VCaP (cell line): Measurements from ENCODE around the gene KRCC1.
"Not testable (repeated sequence)": the region's sequence is repeated elsewhere in the genome, so short reads cannot be mapped to it uniquely, and the experiment has no call there.

ENCODE experiments used
- H3K27ac ChIP-seq: fragments of 450-650 bp; 2 replicates; pipeline ENCODE4 v1.5.1; 2017
- TF ChIP-seq, protein P1 (sequence below): fragments of 450-650 bp; conservative IDR thresholded peaks from 2 replicates; pipeline ENCODE4 v1.5.1; 2017; ENCODE audit warnings: mild to moderate bottlenecking, moderate library complexity

KRCC1 gene

DNA sequence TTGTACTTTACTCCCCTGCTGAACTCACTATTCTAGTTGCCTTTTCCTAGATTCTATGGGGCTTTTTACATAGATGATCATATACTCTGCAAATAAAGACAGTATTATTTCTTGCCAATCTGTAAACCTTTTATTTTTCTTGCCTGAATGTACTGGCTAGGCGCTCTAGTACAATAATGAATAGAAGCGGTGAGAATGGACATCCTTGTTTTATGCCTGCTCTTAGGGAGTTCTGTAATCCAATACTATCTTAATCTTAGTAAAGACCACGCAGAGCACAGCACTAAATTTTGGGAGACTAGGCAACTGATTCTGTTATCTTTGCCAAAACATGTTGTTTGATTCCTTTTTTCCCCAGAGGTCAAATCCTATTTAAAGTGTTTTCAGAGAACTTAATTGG lies 7.0 kb downstream of the KRCC1 start:
- TF ChIP-seq, protein P1, sequence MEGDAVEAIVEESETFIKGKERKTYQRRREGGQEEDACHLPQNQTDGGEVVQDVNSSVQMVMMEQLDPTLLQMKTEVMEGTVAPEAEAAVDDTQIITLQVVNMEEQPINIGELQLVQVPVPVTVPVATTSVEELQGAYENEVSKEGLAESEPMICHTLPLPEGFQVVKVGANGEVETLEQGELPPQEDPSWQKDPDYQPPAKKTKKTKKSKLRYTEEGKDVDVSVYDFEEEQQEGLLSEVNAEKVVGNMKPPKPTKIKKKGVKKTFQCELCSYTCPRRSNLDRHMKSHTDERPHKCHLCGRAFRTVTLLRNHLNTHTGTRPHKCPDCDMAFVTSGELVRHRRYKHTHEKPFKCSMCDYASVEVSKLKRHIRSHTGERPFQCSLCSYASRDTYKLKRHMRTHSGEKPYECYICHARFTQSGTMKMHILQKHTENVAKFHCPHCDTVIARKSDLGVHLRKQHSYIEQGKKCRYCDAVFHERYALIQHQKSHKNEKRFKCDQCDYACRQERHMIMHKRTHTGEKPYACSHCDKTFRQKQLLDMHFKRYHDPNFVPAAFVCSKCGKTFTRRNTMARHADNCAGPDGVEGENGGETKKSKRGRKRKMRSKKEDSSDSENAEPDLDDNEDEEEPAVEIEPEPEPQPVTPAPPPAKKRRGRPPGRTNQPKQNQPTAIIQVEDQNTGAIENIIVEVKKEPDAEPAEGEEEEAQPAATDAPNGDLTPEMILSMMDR: no peak
- H3K27ac ChIP-seq: no peak overlapping the region

DNA sequence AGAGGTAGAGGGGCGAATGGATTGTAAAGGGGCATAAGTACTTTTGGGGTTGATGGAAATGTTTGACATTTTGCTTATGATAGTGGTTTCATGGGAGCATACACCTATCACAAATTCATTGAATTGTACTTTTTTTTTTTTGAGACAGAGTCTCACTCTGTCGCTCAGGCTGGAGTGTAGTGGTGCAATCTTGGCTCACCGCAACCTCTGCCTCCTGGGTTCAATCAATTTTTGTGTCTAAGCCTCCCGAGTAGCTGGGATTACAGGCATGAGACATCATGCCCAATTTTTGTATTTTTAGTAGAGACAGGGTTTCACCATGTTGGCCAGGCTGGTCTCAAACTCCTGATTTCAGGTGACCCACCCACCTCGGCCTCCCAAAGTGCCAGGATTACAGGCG lies 10.0 kb downstream of the KRCC1 start:
- H3K27ac ChIP-seq: not testable (repeated sequence)

DNA sequence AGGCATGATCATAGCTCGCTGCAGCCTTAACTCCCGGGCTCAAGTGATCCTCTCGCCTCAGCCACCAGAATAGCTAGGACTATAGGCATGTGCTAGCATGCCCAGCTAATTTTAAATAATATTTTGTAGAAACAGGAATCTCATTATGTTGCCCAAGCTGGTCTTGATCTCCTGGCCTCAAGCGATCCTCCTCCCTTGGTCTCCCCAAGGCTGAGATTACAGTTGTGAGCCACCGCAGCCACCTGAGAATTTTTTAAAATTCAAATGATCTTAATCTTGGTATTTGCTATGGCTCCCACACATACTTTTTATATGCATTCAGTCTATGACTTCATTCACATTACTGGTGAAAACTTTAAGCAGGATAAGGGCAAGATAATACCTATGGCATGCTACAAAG lies 13.1 kb downstream of the KRCC1 start:
- TF ChIP-seq, protein P1: no peak
- no peak overlapping the region for H3K27ac ChIP-seq

DNA sequence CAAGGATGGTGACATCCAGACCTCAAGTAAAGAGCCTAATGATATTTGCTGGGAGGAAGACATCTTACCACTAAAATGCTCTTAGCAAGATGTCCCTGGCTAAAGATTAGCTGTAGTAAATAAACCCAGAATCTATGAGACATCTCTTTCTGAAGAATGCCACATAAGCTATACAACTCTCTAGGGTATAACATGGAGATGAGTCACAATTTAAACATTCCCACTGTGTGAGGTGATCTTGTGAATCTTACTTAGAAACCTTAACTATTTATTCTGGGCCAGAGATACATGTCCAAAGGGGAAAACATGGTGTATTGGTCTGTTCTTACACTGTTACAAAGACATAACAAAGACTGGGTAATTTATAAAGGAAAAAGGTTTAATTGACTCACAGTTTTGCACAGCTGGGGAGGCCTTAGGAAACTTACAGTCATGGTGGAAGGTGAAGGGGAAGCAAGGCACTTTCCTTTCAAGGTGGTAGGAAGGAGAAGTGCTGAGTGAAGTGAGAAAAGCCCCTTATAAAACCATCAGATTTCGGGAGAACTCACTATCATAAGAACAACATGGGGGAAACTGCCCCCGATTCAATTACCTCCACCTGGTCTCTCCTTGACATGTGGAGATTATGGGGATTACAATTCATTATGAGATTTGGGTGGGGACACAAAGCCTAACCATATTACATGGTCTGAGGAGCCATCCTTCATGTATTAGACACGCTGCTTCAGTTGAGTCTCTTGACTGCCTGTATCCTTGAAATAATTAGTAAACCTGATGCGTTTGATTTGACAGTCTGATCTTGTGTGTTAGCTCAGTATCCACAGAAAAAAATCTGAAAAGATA lies 17.1 kb downstream of the KRCC1 start:
- H3K27ac ChIP-seq: no peak overlapping the region
- TF ChIP-seq, protein P1: no peak

DNA sequence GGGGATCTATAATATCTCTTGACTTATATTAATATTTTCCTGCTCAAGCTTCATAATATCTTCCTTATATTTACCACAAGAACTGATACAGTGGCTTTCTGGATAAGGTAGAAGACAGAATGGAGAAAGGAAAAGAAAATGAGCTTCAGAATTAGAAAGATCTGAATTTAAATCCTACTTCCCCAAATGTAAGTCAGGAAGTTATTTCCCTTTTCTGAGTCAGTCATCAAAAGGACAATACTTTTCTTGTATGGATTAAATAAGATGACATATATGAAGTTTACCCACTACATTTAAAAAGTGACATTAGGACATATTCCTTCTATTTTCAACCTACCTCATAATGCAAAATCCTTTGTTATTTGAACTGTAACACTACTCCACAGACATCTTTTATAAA lies 19.0 kb downstream of the KRCC1 start:
- no peak overlapping the region for H3K27ac ChIP-seq
- TF ChIP-seq, protein P1: no peak

DNA sequence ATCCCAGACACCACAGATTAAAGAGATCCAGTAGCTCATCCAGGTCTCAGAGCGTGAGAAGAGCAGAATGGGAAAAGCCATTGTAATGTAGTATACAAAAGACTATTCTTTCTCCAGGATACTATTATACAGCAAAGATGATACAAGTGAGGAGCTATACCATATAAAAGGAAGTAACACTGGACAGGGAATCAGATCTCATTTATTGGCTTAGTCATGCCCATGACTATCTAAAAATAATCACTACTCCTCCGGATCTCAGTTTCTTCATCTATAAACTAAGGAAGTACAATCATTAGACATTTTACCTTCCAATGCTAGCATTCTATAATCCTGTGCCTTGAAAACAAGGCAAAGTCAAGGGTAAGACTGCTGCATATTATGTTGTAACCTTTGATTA lies 19.4 kb downstream of the KRCC1 start:
- H3K27ac ChIP-seq: no peak overlapping the region
- TF ChIP-seq, protein P1: no peak

DNA sequence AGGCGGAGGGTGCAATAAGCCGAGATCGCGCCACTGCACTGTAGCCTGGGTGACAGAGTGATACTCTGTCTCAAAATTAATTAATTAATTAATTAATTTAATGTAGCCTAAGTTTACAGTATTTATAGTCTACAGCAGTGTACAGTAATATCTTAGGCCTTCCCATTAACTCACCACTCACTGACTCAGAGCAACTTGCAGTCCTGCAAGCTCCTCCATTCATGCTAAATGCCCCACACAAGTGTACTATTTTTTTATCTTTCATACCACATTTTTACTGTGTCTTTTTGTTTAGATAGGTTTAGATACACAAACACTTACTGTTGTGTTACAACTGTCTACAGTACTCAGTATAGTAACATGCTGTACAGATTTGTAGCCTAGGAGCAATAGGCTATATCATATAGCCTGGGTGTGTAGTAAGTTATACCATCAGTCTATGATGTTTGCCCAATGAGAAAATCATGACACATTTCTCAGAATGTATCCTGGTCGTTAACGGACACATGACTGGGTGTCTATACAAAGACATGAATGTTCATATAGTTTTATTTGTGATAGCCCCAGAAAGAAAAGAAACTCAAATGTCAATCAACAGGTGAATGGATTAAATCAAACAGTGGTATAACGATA lies 23.4 kb downstream of the KRCC1 start:
- TF ChIP-seq, protein P1: no peak

DNA sequence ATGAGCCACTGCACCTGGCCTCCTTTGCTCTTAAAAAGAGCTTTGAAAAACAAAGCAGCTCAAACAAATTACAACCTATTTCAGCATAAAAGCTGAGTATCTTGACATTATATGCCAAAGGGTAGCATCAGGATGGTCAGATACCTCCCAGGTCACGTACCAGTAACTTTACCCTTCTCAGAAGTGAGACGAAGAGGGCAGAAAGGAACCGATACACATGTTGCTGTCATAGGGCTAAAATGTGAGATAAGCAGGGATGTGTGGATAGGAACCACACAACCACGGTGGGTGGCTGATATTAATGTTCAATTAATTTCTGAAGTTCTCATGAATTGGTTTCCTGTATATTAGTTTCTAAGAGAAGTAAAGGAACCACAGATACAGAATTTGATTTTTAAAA lies 26.7 kb downstream of the KRCC1 start:
- TF ChIP-seq, protein P1: no peak
- no peak overlapping the region for H3K27ac ChIP-seq

More for the DNA sequence above, 23.4 kb downstream of the KRCC1 start:
- H3K27ac ChIP-seq: no peak overlapping the region
